ENCODE data around the gene LCN2. TPM values are rescaled to one million over a fixed set of nuclear protein-coding genes. Genes with fewer than 3 reads are reported as not detected.

LCN2 gene
- total and polyA plus RNA-seq, 9 of the 15 experiments (the other 6 are each of a cell fraction or from before 2014, with no cell fraction given) = 0.10 to 1.2 (median 0.44) TPM; not detected in 1

DNA sequence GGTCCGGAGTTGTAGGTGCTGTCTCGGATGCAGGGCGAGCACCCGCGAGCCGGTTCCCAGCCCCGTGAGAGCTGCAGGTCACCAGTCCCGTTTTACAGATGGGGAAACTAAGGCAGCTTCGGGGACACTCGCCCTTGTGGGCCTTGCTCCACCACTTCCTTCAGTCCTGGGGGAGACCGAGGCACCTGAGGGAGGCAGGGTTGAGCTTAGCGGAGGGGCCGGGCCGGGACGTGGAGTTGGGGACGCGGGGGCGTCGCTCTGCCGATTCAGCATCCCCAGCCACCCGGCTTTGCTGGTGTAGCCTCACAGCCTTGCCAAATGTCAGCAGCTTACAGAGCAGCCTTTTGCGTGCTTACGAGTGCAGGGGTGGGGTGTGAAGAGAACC, 11.3 kb downstream of the LCN2 start (continued):
- TF ChIP-seq, protein P1, sequence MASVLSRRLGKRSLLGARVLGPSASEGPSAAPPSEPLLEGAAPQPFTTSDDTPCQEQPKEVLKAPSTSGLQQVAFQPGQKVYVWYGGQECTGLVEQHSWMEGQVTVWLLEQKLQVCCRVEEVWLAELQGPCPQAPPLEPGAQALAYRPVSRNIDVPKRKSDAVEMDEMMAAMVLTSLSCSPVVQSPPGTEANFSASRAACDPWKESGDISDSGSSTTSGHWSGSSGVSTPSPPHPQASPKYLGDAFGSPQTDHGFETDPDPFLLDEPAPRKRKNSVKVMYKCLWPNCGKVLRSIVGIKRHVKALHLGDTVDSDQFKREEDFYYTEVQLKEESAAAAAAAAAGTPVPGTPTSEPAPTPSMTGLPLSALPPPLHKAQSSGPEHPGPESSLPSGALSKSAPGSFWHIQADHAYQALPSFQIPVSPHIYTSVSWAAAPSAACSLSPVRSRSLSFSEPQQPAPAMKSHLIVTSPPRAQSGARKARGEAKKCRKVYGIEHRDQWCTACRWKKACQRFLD (CRISPR knock-in tag; IDR thresholded peaks at IDR 0.05) = no peak
- TF ChIP-seq LARP7 (IDR thresholded peaks at IDR 0.05) (peak; percentile 46; the same call in 1 of the 2 replicates), CHD4 (IDR thresholded peaks at IDR 0.05; ENCODE audit: insufficient read depth, insufficient replicate concordance, low read depth, low read length, poor library complexity, severe bottlenecking) (peak; percentile 91), TAF1 (IDR thresholded peaks at IDR 0.05; ENCODE audit: control insufficient read depth, extremely low read depth, insufficient read depth, low read length, severe bottlenecking) (no peak), TSC22D4 (tag; IDR thresholded peaks at IDR 0.05) (no peak), RBBP5 (IDR thresholded peaks at IDR 0.05; ENCODE audit: borderline replicate concordance, insufficient read depth, low read length, poor library complexity, severe bottlenecking) (peak; percentile 46), HLTF (IDR thresholded peaks at IDR 0.05) (0 out of 2 replicates have a peak, but pooled peaks have one; percentile 5), HDAC6 (IDR thresholded peaks at IDR 0.05; ENCODE audit: low read depth, low read length) (0 out of 2 replicates have a peak, but pooled peaks have one; percentile 13), FIP1L1 (IDR thresholded peaks at IDR 0.05; ENCODE audit: low read depth, low read length, poor library complexity, severe bottlenecking) (peak; percentile 72), YY1 (IDR thresholded peaks at IDR 0.05; ENCODE audit: borderline replicate concordance in 1 of 3, control insufficient read depth in 1 of 3, extremely low read depth in 1 of 3, insufficient read depth in 3 of 3, insufficient read length in 1 of 3, insufficient replicate concordance in 2 of 3, low read depth in 1 of 3, low read length in 2 of 3) (no peak), HIVEP1 (CRISPR knock-in tag; IDR thresholded peaks at IDR 0.05) (no peak)
- TF ChIP-seq, protein P2, sequence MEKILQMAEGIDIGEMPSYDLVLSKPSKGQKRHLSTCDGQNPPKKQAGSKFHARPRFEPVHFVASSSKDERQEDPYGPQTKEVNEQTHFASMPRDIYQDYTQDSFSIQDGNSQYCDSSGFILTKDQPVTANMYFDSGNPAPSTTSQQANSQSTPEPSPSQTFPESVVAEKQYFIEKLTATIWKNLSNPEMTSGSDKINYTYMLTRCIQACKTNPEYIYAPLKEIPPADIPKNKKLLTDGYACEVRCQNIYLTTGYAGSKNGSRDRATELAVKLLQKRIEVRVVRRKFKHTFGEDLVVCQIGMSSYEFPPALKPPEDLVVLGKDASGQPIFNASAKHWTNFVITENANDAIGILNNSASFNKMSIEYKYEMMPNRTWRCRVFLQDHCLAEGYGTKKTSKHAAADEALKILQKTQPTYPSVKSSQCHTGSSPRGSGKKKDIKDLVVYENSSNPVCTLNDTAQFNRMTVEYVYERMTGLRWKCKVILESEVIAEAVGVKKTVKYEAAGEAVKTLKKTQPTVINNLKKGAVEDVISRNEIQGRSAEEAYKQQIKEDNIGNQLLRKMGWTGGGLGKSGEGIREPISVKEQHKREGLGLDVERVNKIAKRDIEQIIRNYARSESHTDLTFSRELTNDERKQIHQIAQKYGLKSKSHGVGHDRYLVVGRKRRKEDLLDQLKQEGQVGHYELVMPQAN (IDR thresholded peaks at IDR 0.05; ENCODE audit: borderline replicate concordance) = peak; percentile 58
- TF ChIP-seq, protein P3, sequence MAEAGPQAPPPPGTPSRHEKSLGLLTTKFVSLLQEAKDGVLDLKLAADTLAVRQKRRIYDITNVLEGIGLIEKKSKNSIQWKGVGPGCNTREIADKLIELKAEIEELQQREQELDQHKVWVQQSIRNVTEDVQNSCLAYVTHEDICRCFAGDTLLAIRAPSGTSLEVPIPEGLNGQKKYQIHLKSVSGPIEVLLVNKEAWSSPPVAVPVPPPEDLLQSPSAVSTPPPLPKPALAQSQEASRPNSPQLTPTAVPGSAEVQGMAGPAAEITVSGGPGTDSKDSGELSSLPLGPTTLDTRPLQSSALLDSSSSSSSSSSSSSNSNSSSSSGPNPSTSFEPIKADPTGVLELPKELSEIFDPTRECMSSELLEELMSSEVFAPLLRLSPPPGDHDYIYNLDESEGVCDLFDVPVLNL (CRISPR knock-in tag; IDR thresholded peaks at IDR 0.05; ENCODE audit: low read depth) = no peak
- TF ChIP-seq, protein P4, sequence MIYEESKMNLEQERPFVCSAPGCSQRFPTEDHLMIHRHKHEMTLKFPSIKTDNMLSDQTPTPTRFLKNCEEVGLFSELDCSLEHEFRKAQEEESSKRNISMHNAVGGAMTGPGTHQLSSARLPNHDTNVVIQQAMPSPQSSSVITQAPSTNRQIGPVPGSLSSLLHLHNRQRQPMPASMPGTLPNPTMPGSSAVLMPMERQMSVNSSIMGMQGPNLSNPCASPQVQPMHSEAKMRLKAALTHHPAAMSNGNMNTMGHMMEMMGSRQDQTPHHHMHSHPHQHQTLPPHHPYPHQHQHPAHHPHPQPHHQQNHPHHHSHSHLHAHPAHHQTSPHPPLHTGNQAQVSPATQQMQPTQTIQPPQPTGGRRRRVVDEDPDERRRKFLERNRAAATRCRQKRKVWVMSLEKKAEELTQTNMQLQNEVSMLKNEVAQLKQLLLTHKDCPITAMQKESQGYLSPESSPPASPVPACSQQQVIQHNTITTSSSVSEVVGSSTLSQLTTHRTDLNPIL (CRISPR knock-in tag; IDR thresholded peaks at IDR 0.05) = no peak
- TF ChIP-seq, protein P5, sequence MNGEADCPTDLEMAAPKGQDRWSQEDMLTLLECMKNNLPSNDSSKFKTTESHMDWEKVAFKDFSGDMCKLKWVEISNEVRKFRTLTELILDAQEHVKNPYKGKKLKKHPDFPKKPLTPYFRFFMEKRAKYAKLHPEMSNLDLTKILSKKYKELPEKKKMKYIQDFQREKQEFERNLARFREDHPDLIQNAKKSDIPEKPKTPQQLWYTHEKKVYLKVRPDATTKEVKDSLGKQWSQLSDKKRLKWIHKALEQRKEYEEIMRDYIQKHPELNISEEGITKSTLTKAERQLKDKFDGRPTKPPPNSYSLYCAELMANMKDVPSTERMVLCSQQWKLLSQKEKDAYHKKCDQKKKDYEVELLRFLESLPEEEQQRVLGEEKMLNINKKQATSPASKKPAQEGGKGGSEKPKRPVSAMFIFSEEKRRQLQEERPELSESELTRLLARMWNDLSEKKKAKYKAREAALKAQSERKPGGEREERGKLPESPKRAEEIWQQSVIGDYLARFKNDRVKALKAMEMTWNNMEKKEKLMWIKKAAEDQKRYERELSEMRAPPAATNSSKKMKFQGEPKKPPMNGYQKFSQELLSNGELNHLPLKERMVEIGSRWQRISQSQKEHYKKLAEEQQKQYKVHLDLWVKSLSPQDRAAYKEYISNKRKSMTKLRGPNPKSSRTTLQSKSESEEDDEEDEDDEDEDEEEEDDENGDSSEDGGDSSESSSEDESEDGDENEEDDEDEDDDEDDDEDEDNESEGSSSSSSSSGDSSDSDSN (IDR thresholded peaks at IDR 0.05; ENCODE audit: borderline replicate concordance in 1 of 2, low read depth in 2 of 2, low read length in 2 of 2) = peak in 1 of 2 experiments; percentile 65; a peak in 1 of 4 replicates
- TF ChIP-seq, protein P6, sequence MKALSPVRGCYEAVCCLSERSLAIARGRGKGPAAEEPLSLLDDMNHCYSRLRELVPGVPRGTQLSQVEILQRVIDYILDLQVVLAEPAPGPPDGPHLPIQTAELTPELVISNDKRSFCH (CRISPR knock-in tag; IDR thresholded peaks at IDR 0.05) = no peak
- TF ChIP-seq, protein P6 (tag; IDR thresholded peaks at IDR 0.05) = 0 out of 2 replicates have a peak, but pooled peaks have one; percentile 75
